B cell (primary cell): ENCODE data around the gene DOHH.

Source experiments
- EZH2 ChIP-seq: IDR thresholded peaks from 2 replicates; pipeline ENCODE4 v1.6.1; 2012; ENCODE audit warnings: borderline replicate concordance, low read depth, mild to moderate bottlenecking, moderate library complexity, low read length; ENCODE audit not compliant: insufficient read depth, poor library complexity, severe bottlenecking
- TF ChIP-seq, protein P1 (sequence below): fragments of 200-600 bp; IDR thresholded peaks from one replicate; pipeline ENCODE4 v1.8.0; 2022; ENCODE audit warnings: antibody characterized with exemption, mild to moderate bottlenecking

DNA sequence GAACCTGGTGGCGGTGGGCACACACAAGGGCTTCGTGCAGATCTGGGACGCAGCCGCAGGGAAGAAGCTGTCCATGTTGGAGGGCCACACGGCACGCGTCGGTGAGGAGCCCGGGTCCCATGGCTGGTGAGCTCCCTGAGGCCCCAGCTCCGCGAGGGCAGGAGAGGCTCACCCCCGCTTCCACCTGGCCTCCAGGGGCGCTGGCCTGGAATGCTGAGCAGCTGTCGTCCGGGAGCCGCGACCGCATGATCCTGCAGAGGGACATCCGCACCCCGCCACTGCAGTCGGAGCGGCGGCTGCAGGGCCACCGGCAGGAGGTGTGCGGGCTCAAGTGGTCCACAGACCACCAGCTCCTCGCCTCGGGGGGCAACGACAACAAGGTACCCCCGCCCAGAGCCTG lies 31.2 kb upstream of the DOHH start:
- TF ChIP-seq, protein P1, sequence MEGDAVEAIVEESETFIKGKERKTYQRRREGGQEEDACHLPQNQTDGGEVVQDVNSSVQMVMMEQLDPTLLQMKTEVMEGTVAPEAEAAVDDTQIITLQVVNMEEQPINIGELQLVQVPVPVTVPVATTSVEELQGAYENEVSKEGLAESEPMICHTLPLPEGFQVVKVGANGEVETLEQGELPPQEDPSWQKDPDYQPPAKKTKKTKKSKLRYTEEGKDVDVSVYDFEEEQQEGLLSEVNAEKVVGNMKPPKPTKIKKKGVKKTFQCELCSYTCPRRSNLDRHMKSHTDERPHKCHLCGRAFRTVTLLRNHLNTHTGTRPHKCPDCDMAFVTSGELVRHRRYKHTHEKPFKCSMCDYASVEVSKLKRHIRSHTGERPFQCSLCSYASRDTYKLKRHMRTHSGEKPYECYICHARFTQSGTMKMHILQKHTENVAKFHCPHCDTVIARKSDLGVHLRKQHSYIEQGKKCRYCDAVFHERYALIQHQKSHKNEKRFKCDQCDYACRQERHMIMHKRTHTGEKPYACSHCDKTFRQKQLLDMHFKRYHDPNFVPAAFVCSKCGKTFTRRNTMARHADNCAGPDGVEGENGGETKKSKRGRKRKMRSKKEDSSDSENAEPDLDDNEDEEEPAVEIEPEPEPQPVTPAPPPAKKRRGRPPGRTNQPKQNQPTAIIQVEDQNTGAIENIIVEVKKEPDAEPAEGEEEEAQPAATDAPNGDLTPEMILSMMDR = no peak
- TF ChIP-seq EZH2 = no peak
